OCI-LY1 (cell line): ENCODE data around the gene ZYX.

ENCODE experiments used
- CTCF ChIP-seq: fragments of 200-600 bp; sonication (generic), shearing (Covaris generic); IDR thresholded peaks from 2 replicates; pipeline ENCODE4 v1.5.1; 2017; ENCODE audit warnings: mild to moderate bottlenecking, antibody characterized with exemption, low read length, moderate library complexity, mixed read lengths
- EZH2 ChIP-seq: fragments of 200-600 bp; sonication (generic), shearing (Covaris generic); IDR thresholded peaks from 2 replicates; pipeline ENCODE4 v1.8.0; 2017; ENCODE audit warnings: borderline replicate concordance, mixed run types, mild to moderate bottlenecking, antibody characterized with exemption, low read length, moderate library complexity, mixed read lengths

GRCh38 chr7:143384661-143385631 is 3.8 kb downstream of the ZYX start:
- TF ChIP-seq CTCF (no peak), EZH2 (no peak)
